Measurements from ENCODE around the gene PCSK2.

- TF ChIP-seq CTCF (conservative IDR thresholded peaks at IDR 0.05; ENCODE audit: low read length) (peak; percentile 56), EZH2phosphoT487 (IDR thresholded peaks at IDR 0.05; ENCODE audit: borderline replicate concordance, low read depth, low read length) (no peak)
Observed at GRCh38 chr20:17287503-17287902, 60.7 kb downstream of the PCSK2 start.
